Stimulated activated CD4-positive, alpha-beta T cell treated with anti-CD3 and anti-CD28 coated beads, TNF-alpha, amount 100 ng/mL, for 24 hours (primary cell): ENCODE data around the gene STK24.
"Not testable (repeated sequence)": the region's sequence is repeated elsewhere in the genome, so short reads cannot be mapped to it uniquely, and the experiment has no call there.

Source experiments
- DNase-seq, 3 experiments: peaks; one replicate each; pipeline ENCODE4 v3.0.0-alpha.2; 2020; ENCODE audit warnings: low read depth in 3 of 3

The STK24 gene

DNA sequence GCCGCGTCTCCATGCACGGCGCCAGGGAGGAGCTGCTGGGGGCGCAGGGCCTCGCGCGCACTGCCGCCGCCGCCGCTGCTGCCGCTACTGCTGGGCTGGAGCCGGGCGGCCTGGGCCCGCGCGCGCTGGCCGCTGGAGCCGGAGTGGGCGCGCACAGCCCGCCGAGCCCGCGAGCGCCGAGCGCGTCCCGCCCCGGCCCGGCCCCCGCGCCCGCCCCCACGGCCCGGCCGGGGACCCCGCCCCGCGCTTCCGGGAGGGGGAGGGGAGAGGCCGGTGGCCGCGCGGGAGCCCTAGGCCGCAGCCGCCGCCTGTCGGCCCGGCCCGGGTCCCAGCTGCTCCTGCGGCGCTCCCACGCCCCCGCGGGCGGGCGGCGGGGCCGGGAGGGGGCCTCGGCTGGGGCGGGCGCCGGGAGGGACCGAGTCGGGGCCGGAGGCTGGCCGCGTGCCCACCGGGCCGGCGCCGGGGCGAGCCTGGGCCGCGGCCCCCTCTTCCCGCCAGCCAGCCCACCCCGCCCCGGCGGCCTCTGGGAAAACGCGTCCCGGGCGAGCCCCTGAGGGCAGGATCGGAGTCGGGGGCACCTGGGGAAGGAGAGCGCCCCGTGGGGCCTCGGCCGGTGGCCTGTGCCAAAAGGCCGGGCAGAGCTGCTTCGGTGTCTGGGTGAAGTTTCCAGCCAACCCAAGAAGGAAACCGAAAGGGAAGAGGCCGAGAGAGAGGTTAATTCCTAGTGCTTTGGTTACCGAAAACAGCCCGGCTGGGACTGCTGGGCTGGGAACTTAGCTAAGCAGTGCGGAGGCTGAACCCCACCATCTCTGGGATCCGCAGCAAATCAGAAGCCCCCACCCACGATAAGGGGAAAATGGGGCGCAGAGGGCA is at the start of gene STK24:
TSS of gene STK24 (minus strand) at position 145 of the 873 bp plus-strand sequence. CDS start 321 bp downstream, outside the sequence.
- peak in 1 of 3 experiments; percentile 63 for DNase-seq

DNA sequence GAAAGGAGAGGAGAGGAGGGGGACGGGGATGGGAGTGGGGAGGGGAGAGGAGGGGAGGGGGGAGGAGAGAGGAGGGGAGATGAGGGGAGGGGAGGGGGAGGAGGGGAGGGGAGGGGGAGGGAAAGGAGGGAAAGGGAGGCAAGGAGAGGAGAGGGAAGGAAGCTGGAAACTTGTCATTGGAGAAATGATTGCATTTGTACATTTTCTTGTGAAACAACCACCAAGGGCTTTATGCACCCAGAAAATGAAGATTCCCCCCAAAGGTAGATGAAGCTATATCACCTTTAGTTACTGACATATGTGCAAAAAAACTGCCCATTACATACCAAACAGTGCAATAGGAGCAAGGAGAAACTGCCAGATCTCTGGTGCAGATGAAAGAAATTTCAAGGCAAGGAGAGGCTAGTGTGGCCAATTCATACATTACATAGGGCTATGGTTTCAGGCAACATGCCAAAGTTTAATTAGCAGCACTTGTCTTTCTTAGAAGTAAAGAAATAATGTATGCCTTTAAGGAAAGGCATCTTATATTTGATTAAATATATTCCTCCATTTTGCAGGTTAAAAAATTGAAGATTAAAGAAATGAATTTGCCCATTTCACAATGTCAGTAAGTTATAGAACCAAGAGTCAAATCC is 49.5 kb upstream of the STK24 start:
- no peak for DNase-seq

DNA sequence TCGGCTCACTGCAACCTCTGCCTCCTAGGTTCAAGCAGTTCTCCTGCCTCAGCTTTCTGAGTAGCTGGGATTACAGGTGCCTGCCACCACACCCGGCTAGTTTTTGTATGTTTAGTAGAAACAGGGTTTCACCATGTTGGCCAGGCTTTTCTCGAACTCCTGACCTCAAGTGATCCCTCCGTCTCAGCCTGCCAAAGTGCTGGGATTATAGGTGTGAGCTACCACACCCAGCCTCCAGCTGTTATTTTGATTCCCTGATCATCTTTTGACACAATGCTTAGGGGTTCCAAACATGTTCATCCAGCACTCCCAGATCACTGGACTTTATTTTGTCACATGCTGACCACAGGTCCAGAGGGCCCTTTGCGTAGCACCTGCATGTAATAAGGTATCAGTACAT is 47.7 kb upstream of the STK24 start:
- DNase-seq: not testable (repeated sequence)

DNA sequence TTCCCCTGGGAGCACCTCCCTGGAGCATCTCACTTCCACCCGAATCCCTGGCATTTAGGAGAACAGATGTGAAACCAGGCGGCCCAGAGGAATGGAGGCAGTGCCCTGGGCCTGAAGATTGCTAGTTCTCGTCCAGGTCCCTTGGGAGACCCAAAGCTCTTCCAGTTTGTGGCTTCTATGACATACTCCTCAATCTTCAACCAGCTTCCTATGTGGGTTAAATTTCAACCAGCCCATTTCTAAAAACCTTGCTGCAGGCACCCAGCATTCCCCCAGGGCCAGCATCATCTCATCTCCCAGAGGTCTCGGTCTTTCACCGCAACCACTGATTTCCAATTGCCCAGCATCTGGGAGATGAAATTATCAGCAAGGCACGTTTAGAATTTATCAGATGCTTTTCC is 46.0 kb upstream of the STK24 start:
- DNase-seq: no peak

DNA sequence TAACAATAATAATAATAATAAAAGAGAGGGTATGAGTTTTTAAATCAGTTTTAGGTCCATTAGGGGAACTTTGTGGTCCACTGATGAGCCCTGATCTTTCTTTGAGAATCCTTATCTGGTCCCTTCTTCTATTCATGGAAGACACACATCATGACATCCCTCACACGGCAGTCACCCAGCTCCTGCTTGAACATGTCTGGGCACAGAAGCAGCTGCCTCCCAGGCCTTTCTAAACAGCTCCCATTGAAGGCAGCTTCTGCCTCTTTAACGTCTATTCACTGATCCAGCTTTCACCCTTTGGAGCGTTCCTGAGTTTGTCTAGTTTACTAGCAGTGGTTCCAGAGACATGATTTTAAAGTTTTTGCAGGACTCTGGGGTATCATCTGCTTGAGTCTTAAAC is 42.6 kb upstream of the STK24 start:
- no peak for DNase-seq

DNA sequence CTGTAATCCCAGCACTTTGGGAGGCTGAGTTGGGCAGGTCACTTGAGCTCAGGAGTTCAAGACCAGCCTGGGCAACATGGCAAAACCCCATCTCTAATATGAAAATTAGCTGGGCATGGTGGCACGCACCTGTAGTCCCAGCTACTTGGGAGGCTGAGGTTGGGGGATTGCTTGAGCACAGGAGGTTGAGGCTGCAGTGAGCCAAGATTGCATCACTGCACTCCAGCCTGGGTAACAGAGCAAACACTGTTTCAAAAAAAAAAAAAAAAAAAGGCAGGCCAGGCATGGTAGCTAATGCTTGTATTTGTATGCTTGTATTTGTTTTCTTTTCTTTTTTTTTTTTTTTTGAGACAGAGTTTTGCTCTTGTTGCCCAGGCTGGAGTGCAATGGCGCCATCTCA is 38.7 kb upstream of the STK24 start:
- not testable (repeated sequence) for DNase-seq

DNA sequence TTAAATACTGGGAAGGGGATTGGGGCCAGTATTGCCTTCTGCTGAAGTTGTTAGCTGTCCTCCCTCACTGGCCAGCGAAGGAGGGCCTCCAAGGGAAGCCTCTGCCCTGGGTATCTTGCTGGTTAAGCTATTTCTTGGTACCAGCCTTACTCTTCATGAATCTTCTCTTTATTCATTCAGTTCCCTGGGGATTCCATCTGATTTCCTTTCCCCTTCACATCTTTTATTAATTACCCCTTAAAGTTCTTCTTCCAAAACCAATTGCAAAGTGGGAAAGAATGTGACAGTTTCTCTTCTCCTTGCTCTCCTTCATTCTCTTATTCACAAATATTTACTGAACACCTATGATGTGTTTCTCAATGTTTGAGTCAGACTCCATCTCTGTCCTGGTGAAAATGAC is 36.7 kb upstream of the STK24 start:
- no peak for DNase-seq

DNA sequence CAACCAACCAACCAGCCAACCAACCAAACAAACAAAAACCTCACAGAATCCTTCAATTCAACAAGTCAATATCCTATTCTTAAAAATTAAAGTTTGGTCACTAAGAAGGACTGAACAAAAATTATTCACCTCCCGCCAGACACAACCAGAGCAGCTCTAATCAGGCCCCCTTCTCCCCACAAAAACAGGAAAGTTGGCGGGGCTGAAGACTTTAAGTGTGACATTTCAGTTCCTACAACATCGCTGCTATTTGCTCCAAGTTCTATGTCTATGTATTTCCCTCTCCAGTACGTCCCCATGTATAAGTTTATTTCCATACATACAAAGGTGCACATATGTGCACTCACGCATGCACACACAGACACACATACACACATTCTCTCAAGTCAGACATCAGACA is 32.8 kb upstream of the STK24 start:
- no peak for DNase-seq

DNA sequence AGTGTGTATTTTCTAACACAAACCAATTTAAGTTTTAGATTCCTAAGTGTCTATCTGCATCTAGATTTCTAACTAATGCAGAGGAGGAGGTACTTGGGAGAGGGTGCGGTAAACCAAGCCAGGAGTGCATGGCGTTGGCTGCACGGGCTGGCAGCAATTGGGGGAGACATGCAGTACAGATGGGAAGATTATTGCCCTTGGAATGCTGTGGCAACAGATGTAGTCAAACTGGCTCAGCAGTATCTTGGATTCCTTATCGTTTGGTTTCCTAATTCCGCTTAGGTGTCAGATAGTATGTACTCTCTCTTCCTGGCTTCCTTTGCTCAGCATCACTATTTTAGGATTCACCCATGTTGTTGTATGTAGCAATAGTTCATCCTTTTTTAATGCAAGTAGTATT is 29.4 kb upstream of the STK24 start:
- DNase-seq: no peak

DNA sequence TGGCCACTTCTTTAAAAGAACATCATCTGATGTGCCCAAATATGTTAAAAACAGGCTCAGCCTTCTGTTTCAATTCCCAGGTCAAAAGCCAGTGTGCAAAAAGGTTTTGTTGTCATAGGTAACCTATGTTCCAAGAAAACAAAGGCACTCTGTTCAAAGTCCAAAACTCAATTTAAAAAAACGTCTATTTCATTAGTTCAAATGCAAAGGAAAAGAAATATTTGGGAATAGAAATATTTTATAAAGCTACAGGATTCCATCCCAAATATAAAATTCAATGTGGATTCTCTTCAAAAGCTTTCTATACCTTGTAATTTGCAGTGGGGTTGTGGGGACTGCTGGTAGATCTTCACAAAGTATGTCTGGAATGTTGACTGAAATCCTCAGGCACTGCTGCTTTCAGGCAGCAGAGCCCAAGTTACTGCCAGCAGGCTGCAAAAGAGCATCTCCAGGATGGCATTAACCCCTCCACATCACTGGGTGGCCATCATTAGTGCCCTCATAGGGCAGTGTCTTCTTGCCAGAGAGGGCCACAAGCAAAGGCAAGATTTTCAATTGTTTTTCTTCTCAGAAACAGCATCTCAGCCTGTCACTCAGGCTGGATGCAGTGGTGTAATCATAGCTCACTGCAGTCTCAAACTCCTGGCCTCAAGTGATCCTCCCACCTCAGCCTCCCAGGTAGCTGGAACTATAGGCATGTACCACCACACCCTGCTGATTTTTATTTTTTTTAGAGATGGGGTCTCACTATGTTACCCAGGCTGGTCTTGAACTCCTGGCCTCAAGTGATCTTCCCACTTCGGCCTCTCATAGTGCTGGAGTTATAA is 22.8 kb upstream of the STK24 start:
- DNase-seq: no peak

DNA sequence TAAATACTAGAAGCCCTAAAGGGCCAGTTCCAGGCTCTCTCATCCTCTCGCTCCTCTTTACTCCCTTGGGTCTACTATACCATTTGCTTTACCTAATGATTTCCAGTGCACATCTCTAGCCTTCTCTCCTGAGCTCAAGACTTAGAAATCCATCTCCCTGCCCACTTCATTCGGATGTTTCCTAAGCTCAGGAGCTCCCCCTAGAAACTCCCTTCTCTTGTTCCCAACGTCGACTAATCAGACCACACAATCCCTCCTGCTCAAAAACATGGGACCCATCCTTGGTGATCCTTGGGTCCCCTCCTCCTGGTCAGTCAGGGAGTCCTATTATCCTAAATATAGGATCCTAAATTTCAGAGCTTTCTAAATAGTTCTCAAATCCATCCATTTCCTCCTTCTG is 21.1 kb upstream of the STK24 start:
- no peak for DNase-seq

DNA sequence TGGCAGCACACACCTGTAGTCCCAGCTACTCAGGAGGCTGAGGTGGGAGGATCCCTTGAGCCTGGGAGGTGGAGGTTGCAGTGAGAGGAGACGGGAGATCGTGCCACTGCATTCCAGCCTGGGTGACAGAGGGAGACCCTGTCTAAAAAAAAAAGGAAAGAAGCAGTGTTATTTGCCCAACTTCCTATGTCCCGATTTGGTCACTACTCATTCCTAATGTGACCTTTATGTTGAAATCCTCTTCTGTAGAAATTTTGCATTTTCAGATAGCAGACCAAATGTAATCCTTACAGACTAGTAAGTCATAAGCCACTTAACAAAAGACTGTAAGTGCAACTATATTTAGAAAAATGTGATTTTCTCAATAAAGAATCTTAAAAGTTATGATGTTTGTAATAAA is 18.2 kb upstream of the STK24 start:
- no peak for DNase-seq

DNA sequence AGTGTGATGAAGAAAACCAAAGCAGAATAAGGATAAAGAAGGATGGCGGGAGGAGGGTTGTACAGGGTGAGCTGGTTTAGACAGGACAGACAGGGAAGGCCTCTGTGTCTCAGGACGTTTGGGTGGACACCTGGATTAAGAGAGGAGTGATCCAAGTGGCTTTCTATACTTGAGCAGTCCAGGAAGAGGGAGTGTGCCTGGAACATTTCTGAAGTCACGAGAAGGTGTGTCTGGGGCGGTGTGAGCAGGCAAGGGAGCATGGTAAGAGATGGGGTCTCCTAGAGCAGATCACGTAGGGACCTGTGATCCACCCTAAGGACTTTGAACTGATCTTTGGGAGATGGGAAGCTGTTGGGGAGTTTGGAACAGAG is 15.4 kb upstream of the STK24 start:
- DNase-seq: no peak

DNA sequence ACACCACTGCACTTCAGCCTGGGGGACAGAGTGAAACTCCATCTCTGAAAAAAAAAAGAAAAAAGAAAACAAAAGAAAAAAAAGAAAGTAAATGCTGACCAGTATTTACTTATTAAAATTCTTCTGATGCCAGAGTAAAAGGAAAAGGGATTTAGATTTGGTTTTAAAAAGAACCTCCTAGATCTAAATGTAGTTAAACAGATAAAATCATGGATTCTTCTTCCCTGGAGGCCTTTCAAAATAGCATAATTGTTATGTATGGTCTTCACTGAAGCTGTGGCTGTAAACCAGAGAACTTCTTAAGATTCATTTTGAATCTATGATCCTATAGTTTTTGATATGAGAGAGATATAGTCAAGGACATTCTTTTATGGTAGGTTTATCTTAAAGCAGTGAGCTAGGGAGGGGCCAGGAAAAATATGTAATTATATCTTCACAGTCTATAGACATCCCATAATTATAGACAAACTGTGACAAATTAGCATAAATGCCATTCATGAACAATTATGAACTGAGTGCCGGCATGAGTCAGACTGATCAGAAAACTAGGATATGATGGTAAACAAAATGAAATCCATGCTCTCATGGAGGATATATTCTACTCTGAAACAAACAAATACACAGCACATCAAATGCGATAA is 14.9 kb upstream of the STK24 start:
- DNase-seq: no peak

DNA sequence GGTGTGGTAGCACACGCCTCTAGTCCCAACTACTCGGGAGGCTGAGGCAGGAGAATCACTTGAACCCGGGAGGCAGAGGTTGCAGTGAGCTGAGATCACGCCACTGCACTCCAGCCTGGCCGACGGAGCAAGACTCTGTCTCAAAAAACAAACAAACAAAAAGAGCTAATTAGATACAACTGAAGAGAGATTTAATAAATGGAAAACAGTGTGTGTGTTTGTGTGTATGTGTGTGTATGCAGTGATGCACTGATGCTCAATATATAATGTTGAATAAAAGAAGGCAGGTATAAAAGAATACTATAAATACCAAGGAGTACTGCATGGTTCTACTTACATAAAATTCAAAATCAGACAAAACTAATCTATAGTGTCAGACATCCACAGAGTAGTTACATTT is 13.6 kb upstream of the STK24 start:
- DNase-seq: not testable (repeated sequence)

DNA sequence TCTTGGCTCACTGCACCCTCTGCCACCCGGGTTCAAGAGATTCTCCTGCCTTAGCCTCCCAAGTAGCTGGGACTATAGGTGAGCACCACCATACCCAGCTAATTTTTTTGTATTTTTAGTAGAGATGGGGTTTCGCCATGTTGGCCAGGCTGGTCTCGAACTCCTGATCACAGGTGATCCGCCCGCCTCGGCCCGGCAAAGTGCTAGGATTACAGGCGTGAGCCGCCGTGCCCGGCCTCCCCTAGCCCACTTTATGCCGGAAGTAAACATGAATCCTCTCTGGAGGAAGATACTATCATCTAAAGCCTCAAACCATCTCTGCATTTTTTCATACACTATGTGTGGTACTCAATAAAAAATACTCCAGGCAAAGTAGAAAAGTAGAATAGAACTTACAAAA is 12.6 kb upstream of the STK24 start:
- not testable (repeated sequence) for DNase-seq

DNA sequence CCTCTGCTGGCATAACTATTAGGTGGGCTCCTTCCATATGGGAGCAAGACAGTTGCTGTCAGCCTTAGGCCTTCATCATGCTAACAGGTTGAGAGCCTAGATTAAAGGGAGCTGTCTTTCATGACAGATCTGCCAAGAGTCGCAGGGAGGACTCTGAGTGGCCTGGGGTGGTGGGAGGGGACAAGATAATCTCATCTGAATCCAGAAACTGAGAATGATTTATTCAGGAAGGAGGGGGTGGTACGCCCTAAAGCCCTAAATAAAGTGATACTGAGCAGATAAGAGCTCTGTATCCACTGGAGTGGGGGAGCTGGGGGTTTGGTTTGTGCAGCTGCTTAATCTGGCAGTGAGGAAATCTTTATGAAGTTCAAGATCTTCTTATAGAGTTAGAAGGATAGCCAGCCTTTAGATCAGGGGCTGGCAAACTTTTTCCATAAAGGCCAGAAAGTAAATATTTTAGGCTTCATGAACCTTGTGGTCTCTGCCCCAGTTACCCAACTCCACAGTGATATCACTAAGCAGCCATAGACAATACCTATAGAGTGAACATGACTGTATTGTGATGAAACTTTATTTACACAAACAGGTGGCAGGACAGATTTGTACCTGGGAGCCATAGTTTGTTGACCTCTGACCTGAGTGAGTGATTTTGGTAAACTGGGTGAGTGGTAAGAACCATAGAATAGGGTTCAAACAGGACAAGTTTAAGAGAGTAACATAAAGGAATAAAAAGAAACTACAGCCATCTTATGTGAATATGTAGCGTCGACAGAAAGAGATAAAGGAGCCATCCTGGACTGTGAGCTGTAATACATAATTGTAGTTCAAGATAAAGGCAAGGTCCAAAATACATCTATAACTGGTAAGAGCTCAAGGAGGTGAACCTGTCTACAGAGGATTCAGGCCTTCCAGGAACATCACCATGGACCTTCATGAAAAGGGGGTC is 9.8 kb upstream of the STK24 start:
- no peak for DNase-seq

DNA sequence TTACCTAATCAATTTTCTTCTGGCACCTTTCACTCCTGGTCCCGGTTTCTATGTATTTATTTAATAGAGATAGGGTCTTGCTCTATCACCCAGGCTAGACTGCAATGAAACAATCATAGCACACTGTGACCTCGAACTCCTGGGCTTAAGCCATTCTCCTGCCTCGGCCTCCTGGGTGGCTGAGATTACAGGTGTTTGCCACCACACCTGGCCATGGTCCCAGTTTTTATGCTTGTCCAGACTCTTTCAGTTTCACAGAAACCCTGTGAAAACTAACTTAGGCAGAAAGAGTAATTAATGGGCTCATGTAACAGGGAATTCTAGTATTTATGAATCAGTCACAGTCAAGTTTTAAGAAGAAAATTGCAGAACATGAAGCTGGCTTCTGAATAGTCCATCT is 9.0 kb upstream of the STK24 start:
- DNase-seq: no peak

DNA sequence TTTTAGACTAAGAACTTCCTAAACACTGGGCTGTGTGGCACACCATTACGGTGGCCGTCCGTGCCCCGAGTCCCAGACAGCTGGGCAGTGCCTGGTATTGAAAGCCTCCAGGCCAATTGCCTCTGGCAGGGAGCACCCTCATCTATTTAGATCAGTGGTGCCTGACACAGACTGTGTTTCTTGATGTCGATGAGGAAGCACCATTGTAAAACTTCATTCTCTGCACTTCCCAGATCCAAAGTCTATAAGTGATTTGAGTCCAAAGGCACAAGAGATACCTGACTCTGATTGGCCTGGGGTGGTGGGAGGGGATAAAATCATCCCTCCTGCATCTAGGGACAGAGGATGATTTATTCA is 8.5 kb upstream of the STK24 start:
- DNase-seq: no peak

DNA sequence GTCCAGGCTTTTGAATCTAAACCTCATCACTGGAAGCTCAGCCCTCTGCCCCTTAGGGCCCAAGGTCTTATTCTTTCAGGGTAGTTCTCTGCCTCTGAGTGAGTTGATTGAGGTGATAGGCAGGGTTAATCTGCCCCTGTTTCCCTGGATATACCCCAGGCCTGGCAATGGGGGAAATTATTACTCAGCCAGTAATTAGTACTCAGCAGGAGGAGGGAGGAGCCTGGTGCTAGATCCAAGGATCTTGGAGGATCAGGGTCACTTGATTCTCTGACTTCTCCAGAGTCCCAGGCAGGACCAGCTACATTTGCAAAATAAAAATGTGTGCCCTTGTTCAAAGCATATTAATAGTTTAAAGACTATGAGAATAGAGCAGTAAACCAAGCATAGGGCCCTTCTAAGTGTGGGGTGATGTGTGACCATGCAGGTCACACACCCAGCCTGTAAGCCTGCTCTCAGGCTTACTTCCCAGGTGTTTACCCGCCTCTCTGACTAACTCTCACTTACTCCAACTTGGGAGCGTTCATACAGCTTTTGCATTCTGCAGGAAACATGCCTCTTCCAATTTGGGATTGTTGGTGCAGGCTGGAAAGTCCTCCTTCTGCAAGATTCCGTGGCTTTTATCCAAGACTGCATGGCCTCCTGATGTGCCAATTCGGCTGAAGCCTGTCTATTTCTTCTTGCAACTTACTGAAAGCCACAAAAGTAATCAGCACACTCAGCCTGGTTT is 7.9 kb upstream of the STK24 start:
- DNase-seq: no peak
